Neural crest cell (in vitro differentiated cells): ENCODE results near the gene IDH1. TPM values are rescaled to one million over a fixed set of nuclear protein-coding genes. Genes with fewer than 3 reads are reported as not detected.
"Not testable (repeated sequence)": the region's sequence is repeated elsewhere in the genome, so short reads cannot be mapped to it uniquely, and the experiment has no call there.

ENCODE experiments used
- DNase-seq: peaks from one replicate; pipeline ENCODE4 v3.0.0; 2021; ENCODE audit warnings: low read depth, mixed read lengths, low spot score
- H3K27ac Mint-ChIP-seq: one replicate; pipeline ENCODE4 v1.8.0; 2021; ENCODE audit warnings: mild to moderate bottlenecking, mixed read lengths; ENCODE audit not compliant: unreplicated experiment
- H3K27me3 Mint-ChIP-seq: 2 replicates; pipeline ENCODE4 v1.8.0; 2021; ENCODE audit warnings: low read depth, mild to moderate bottlenecking, mixed read lengths
- H3K36me3 Mint-ChIP-seq: 2 replicates; pipeline ENCODE4 v1.8.0; 2021; ENCODE audit warnings: low read depth, mild to moderate bottlenecking, mixed read lengths
- H3K4me1 Mint-ChIP-seq: 2 replicates; pipeline ENCODE4 v1.8.0; 2021; ENCODE audit warnings: mixed read lengths
- H3K4me3 Mint-ChIP-seq: one replicate; pipeline ENCODE4 v1.8.0; 2021; ENCODE audit warnings: mild to moderate bottlenecking, mixed read lengths
- H3K9me3 Mint-ChIP-seq: 2 replicates; pipeline ENCODE4 v1.8.0; 2021; ENCODE audit warnings: mixed read lengths
- CTCF ChIP-seq: fragments of 200-600 bp; sonication (generic); conservative IDR thresholded peaks from 2 replicates; pipeline ENCODE4 v1.5.0; 2021; ENCODE audit warnings: antibody characterized with exemption, mild to moderate bottlenecking
- total RNA-seq: library from RNA; stranded (reverse); gene quantifications from 2 replicates; pipeline ENCODE4 v1.2.1, GENCODE V29; 2021

Gene IDH1
- total RNA-seq, 1 donor from 2014 or later, result 280 TPM

GRCh38 chr2:208227581-208228232 lies 27.2 kb downstream of the IDH1 start:
- peaks cover 8% of the 10 kb centered on the region for H3K9me3 Mint-ChIP-seq
- no peak for TF ChIP-seq CTCF
- H3K36me3 Mint-ChIP-seq, result peaks cover 4% of the 10 kb centered on the region
- DNase-seq, result no peak
- H3K27me3 Mint-ChIP-seq, result no peaks in the 10 kb centered on the region
- H3K4me1 Mint-ChIP-seq, result no peaks in the 10 kb centered on the region
- no peak overlapping the region for H3K27ac Mint-ChIP-seq
- H3K4me3 Mint-ChIP-seq, result no peak overlapping the region

- no peaks in the 10 kb centered on the region for H3K36me3 Mint-ChIP-seq
- no peak overlapping the region for H3K4me3 Mint-ChIP-seq
- TF ChIP-seq CTCF, result no peak
- no peak overlapping the region for H3K27ac Mint-ChIP-seq
- H3K4me1 Mint-ChIP-seq, result no peaks in the 10 kb centered on the region
- no peak for DNase-seq
- H3K27me3 Mint-ChIP-seq, result no peaks in the 10 kb centered on the region
- peaks cover 2% of the 10 kb centered on the region for H3K9me3 Mint-ChIP-seq
Measured at GRCh38 chr2:208224802-208225201, 30.1 kb downstream of the IDH1 start.

- no peaks in the 10 kb centered on the region for H3K36me3 Mint-ChIP-seq
- no peak for TF ChIP-seq CTCF
- DNase-seq, result no peak
- H3K27ac Mint-ChIP-seq, result no peak overlapping the region
- no peak overlapping the region for H3K4me3 Mint-ChIP-seq
- H3K27me3 Mint-ChIP-seq, result no peaks in the 10 kb centered on the region
- H3K4me1 Mint-ChIP-seq, result no peaks in the 10 kb centered on the region
- H3K9me3 Mint-ChIP-seq, result peaks cover 5% of the 10 kb centered on the region
Measured at GRCh38 chr2:208222351-208222750, 32.5 kb downstream of the IDH1 start.

GRCh38 chr2:208221873-208222272 lies 33.0 kb downstream of the IDH1 start:
- H3K27me3 Mint-ChIP-seq, H3K9me3 Mint-ChIP-seq, DNase-seq, H3K27ac Mint-ChIP-seq, H3K4me3 Mint-ChIP-seq, H3K36me3 Mint-ChIP-seq, H3K4me1 Mint-ChIP-seq: not testable (repeated sequence)

GRCh38 chr2:208210688-208211451 lies 44.0 kb downstream of the IDH1 start:
- Mint-ChIP-seq H3K27ac (no peak overlapping the region), H3K36me3 (no peaks in the 10 kb centered on the region), H3K9me3 (no peaks in the 10 kb centered on the region), H3K4me1 (no peaks in the 10 kb centered on the region), H3K4me3 (no peak overlapping the region), H3K27me3 (no peaks in the 10 kb centered on the region)
- no peak for TF ChIP-seq CTCF
- no peak for DNase-seq
